Stimulated activated memory B cell treated with anti-CD40 and anti-IgM and Interleukin-4, amounts not matched to agents 10 μg/mL and 1 μg/mL and 100 μg/mL, for 72 hours (primary cell): Measurements from ENCODE around the gene ASB2.

Source experiments
- ATAC-seq: fragments of 150-1000 bp; cut with Tn5 transposase; 2 replicates; pipeline ENCODE4 v1.10.0; 2021
- H3K27ac Mint-ChIP-seq: one replicate; pipeline ENCODE4 v1.8.0; 2022; ENCODE audit warnings: mild to moderate bottlenecking, mixed read lengths
- H3K27me3 Mint-ChIP-seq: one replicate; pipeline ENCODE4 v1.8.0; 2022; ENCODE audit warnings: mixed read lengths
- H3K36me3 Mint-ChIP-seq: one replicate; pipeline ENCODE4 v1.8.0; 2022; ENCODE audit warnings: mixed read lengths
- H3K4me1 Mint-ChIP-seq: one replicate; pipeline ENCODE4 v1.8.0; 2022; ENCODE audit warnings: mixed read lengths
- H3K4me3 Mint-ChIP-seq: one replicate; pipeline ENCODE4 v1.8.0; 2022; ENCODE audit warnings: mild to moderate bottlenecking, moderate library complexity, mixed read lengths
- H3K9me3 Mint-ChIP-seq: one replicate; pipeline ENCODE4 v1.8.0; 2022; ENCODE audit warnings: mixed read lengths

ASB2 gene

GRCh38 chr14:93892923-93893558, 83.3 kb downstream of the ASB2 start:
- Mint-ChIP-seq H3K27ac (no peak overlapping the region), H3K4me3 (no peak overlapping the region), H3K4me1 (no peaks in the 10 kb centered on the region), H3K27me3 (peaks cover 43% of the 10 kb centered on the region), H3K9me3 (no peaks in the 10 kb centered on the region), H3K36me3 (no peaks in the 10 kb centered on the region)
- peak; percentile 58 for ATAC-seq

GRCh38 chr14:93892505-93892839, 83.9 kb downstream of the ASB2 start:
- no peak overlapping the region for H3K27ac Mint-ChIP-seq
- H3K4me1 Mint-ChIP-seq, result no peaks in the 10 kb centered on the region
- no peak for ATAC-seq
- H3K27me3 Mint-ChIP-seq, result peaks cover 48% of the 10 kb centered on the region
- H3K9me3 Mint-ChIP-seq, result no peaks in the 10 kb centered on the region
- no peak overlapping the region for H3K4me3 Mint-ChIP-seq
- no peaks in the 10 kb centered on the region for H3K36me3 Mint-ChIP-seq

DNA sequence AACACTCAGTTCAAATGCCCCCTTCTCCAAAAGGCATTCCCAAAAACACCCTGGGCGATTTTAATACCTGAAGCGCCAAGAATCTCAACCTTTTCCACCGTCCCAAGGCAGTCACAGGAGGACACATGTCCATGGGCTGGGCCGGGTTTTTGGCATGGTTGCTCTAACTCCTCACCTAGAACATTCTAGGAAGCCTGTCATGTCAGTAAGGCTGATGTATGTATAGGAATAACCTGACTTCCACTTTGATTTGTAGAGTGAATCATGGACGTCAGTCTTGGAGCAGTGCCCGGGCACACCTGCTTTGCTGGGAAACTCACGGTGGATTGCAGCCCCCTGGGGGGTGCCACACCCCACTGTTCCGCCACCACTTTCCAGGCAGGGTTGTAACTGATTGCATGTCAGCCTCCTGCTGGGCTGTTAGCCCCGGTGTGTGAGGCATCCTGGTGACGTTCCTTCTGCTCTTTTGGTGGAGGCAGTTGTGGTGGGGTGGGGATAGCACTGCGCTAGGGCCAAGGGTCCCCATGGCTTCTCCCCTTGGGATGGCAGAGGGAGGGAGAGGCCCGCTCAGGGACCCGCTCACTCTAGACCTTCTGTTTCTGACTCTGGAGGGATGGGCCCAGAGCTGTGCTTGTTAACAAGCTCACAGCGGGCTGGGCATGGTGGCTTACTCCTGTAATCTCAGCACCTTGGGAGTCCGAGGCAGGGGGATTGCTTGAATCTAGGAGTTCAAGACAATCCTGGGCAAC, 84.4 kb downstream of the ASB2 start:
- no peak overlapping the region for H3K4me3 Mint-ChIP-seq
- no peaks in the 10 kb centered on the region for H3K4me1 Mint-ChIP-seq
- no peaks in the 10 kb centered on the region for H3K36me3 Mint-ChIP-seq
- no peak for ATAC-seq
- no peak overlapping the region for H3K27ac Mint-ChIP-seq
- peaks cover 48% of the 10 kb centered on the region for H3K27me3 Mint-ChIP-seq
- H3K9me3 Mint-ChIP-seq, result no peaks in the 10 kb centered on the region

DNA sequence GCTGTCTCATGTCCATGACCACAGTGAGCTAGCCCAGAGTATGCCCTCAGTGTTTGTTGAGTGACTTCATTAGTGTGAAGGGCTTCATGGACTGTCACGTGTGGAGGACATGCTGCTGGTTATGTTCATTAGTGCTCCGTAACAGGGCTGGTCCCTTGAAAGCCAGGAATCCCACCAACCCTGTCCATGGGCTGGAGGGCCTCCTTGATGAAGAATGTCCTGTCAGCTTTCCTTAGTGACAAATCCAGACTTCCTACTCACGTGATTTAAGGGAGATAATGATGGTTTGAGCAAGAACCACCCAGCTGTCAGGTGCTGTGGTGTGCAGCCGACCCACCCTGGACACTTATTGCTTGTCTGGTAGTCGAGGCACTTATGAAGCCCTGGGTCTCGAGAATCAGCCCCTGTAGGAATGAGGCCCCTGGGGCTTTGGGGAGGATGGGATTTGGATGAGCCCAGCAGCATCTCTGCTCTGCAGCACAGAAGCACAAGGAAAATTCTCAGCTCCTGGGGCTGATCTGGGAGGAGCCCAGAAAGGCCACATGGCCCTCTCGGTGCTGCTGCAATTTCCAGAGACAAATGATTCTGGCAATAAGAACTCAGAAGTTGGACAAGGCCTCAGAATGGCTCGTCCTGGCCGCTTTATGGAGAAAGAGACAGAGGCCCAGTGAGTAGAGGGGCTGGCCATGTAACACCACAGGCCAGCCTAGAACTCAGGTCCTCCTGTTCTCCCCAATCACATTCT, 86.5 kb downstream of the ASB2 start:
- ATAC-seq, result no peak

GRCh38 chr14:93888995-93889394, 87.4 kb downstream of the ASB2 start:
- no peak overlapping the region for H3K4me3 Mint-ChIP-seq
- H3K27ac Mint-ChIP-seq, result no peak overlapping the region
- no peaks in the 10 kb centered on the region for H3K36me3 Mint-ChIP-seq
- peaks cover 41% of the 10 kb centered on the region for H3K27me3 Mint-ChIP-seq
- no peaks in the 10 kb centered on the region for H3K4me1 Mint-ChIP-seq
- ATAC-seq, result no peak
- H3K9me3 Mint-ChIP-seq, result peaks cover 11% of the 10 kb centered on the region

More for the DNA sequence above, 86.5 kb downstream of the ASB2 start:
- no peak overlapping the region for H3K27ac Mint-ChIP-seq
- no peak overlapping the region for H3K4me3 Mint-ChIP-seq
- peaks cover 41% of the 10 kb centered on the region for H3K27me3 Mint-ChIP-seq
- H3K9me3 Mint-ChIP-seq, result peaks cover 9% of the 10 kb centered on the region
- no peaks in the 10 kb centered on the region for H3K36me3 Mint-ChIP-seq
- no peaks in the 10 kb centered on the region for H3K4me1 Mint-ChIP-seq

GRCh38 chr14:93884950-93885349, 91.4 kb downstream of the ASB2 start:
- no peaks in the 10 kb centered on the region for H3K36me3 Mint-ChIP-seq
- peaks cover 31% of the 10 kb centered on the region for H3K27me3 Mint-ChIP-seq
- peaks cover 15% of the 10 kb centered on the region for H3K9me3 Mint-ChIP-seq
- no peak overlapping the region for H3K4me3 Mint-ChIP-seq
- no peak overlapping the region for H3K27ac Mint-ChIP-seq
- ATAC-seq, result no peak
- H3K4me1 Mint-ChIP-seq, result peaks cover 6% of the 10 kb centered on the region
